GM19463 (cell line): Measurements from ENCODE around the gene TUSC2.

Experiments used
- ATAC-seq: cut with Tn5 transposase; IDR thresholded peaks from one replicate; pipeline ENCODE4 v1.9.1; 2021; ENCODE audit warnings: mild to moderate bottlenecking, moderate library complexity; ENCODE audit not compliant: unreplicated experiment

TUSC2 gene

GRCh38 chr3:50337175-50337861, 9.3 kb upstream of the TUSC2 start:
- peak; percentile 72 for ATAC-seq

GRCh38 chr3:50336452-50337174, 8.6 kb upstream of the TUSC2 start:
- peak; percentile 21 for ATAC-seq

GRCh38 chr3:50334339-50335075, 6.5 kb upstream of the TUSC2 start:
- no peak for ATAC-seq

- ATAC-seq = no peak
Observed at GRCh38 chr3:50333744-50334328, 5.8 kb upstream of the TUSC2 start.

GRCh38 chr3:50331364-50331907, 3.4 kb upstream of the TUSC2 start:
- no peak for ATAC-seq

GRCh38 chr3:50330330-50330729, 2.3 kb upstream of the TUSC2 start:
- no peak for ATAC-seq

- no peak for ATAC-seq
Observed at GRCh38 chr3:50327129-50327528, 894 bp downstream of the TUSC2 start.

GRCh38 chr3:50326182-50326541, 1.9 kb downstream of the TUSC2 start:
- no peak for ATAC-seq

- ATAC-seq = no peak
Observed at GRCh38 chr3:50325497-50326181, 2.4 kb downstream of the TUSC2 start.

GRCh38 chr3:50325113-50325480, 2.9 kb downstream of the TUSC2 start:
- ATAC-seq = no peak

GRCh38 chr3:50324351-50325112, 3.5 kb downstream of the TUSC2 start:
- ATAC-seq = no peak

- no peak for ATAC-seq
Observed at GRCh38 chr3:50323614-50324199, 4.3 kb downstream of the TUSC2 start.

- ATAC-seq = no peak
Observed at GRCh38 chr3:50323092-50323600, 4.9 kb downstream of the TUSC2 start.

GRCh38 chr3:50322386-50323091, 5.5 kb downstream of the TUSC2 start, which contains the start of gene HYAL2:
HYAL2 (minus strand) TSS chr3:50322745; CDS start chr3:50320489, 2,256 bp downstream.
- ATAC-seq = no peak

- ATAC-seq = no peak
Observed at GRCh38 chr3:50322115-50322385, 6.0 kb downstream of the TUSC2 start.

GRCh38 chr3:50321336-50322114, 6.5 kb downstream of the TUSC2 start:
- ATAC-seq = peak; percentile 88

- peak; percentile 59 for ATAC-seq
Observed at GRCh38 chr3:50320853-50321335, 7.1 kb downstream of the TUSC2 start.
